SIG-M5 (cell line): ENCODE data around the gene ZNF318.
"Not testable (repeated sequence)": the region's sequence is repeated elsewhere in the genome, so short reads cannot be mapped to it uniquely, and the experiment has no call there.

Experiments
- DNase-seq: peaks from one replicate; lab custom pipeline; 2025; lab: John Stamatoyannopoulos, UW

Gene ZNF318, protein sequence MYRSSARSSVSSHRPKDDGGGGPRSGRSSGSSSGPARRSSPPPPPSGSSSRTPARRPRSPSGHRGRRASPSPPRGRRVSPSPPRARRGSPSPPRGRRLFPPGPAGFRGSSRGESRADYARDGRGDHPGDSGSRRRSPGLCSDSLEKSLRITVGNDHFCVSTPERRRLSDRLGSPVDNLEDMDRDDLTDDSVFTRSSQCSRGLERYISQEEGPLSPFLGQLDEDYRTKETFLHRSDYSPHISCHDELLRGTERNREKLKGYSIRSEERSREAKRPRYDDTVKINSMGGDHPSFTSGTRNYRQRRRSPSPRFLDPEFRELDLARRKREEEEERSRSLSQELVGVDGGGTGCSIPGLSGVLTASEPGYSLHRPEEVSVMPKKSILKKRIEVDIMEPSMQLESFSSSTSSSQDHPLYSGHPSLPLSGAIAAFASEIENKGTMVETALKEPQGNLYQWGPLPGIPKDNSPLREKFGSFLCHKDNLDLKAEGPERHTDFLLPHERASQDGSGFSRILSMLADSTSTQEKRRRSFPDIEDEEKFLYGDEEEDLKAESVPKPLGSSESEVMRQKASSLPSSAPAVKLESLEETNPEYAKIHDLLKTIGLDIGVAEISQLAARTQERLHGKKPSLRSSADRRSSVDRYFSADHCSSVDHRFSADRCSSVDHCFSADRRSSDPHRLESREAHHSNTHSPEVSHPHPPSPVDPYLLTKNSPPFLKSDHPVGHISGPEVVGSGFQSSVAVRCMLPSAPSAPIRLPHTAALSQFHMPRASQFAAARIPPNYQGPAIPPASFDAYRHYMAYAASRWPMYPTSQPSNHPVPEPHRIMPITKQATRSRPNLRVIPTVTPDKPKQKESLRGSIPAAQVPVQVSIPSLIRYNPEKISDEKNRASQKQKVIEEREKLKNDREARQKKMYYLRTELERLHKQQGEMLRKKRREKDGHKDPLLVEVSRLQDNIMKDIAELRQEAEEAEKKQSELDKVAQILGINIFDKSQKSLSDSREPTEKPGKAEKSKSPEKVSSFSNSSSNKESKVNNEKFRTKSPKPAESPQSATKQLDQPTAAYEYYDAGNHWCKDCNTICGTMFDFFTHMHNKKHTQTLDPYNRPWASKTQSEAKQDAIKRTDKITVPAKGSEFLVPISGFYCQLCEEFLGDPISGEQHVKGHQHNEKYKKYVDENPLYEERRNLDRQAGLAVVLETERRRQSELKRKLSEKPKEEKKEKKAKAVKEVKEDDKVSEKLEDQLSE (N-terminal part only)

DNA sequence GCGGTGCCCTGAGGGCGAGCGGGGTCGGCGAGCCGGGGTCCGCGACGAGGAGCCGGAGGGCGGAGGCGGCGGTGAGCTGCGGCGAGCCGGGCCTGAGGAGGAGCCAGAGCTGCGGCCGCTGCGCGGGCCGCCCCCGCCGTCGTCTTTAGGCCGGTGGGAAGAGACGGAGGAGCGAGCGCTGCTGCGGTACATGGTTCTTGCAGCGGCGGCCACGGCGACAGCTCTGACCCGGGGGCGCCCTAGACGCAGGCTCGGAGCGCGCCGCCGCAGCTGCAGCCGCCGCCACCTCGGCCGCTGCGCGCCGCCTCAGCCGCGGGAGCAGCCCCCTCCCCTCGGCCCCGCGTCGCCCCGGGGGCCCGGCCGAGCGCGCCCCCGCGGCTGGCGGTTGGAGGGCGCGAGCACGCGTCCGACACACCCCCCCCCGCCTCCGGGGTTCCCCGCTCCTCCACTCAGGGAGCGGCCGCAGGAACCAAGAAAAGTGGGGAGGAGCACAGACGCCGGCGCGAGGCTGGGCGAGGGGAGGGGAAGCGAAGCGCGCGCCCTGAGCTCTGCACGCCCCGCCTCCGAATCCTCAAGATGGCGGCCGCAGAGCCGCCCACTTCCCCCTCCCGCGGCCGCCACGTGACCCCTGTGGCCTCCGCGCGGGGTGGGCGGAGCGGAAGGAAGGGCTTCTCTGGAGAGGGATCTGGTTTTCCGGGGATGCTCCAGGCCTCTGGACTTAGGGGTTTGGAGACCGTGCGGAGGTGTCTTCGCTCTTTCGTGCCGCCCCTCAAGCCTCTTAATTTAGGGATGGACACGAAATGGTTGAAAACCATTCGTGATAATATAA is at the start of gene ZNF318:
Gene ZNF318, minus strand, starts transcription at position 474 of the 829 bp plus-strand sequence. Its CDS starts 282 bp downstream, at position 192.
- peak; percentile 69 for DNase-seq

DNA sequence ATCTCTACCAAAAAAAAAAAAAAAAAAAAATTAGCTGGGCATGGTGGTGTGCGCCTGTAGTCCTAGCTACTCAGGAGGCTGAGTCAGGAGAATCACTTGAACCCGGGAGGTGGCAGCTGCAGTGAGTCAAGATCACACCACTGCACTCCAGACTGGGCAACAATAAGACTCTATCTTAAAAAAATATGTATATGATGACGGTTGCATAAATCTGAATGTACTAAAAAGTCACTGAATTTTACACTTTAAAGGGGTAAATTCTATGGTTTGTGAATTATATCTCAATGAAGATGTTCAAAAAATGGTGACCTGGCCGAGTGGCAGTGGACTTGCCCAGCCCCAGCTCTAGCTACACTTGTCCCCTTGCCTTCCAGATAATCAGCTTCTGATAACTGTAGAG is 47.5 kb upstream of the ZNF318 start:
- DNase-seq = no peak

DNA sequence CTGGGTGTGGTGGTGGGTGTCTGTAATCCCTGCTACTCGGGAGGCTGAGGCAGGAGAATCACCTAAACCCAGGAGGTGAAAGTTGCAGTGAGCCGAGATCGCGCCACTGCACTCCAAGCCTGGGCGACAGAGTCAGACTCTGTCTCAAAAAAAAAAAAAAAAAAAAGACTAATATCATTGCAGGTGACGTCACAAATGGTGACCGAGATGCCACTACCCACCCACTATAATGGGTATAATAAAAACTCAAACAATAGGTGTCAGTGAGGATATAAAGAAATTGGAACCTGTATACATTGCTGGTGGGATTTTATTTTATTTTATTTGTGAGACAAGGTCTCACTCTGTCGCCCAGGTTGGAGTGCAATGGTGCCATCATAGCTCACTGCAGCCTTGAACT is 45.8 kb upstream of the ZNF318 start:
- not testable (repeated sequence) for DNase-seq

DNA sequence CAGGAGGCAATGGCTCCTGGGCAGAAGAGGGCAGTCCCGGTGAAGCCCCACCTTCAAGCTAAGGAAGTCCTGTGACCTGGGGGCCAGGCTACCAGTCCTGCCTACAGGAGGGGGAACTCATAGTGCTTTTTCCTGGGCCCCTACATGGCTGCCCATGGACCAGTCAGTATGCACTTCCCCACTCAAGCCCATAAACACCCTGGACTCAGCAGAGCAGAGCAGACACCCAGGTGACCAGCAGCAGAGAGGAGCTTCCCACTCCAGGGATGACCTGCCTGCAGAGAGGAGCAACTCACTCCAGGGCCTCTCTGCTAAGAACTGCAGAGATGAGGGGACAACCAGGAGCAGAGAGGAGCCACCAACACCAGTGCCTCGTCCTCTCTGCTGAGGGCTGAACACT is 43.6 kb upstream of the ZNF318 start:
- no peak for DNase-seq

DNA sequence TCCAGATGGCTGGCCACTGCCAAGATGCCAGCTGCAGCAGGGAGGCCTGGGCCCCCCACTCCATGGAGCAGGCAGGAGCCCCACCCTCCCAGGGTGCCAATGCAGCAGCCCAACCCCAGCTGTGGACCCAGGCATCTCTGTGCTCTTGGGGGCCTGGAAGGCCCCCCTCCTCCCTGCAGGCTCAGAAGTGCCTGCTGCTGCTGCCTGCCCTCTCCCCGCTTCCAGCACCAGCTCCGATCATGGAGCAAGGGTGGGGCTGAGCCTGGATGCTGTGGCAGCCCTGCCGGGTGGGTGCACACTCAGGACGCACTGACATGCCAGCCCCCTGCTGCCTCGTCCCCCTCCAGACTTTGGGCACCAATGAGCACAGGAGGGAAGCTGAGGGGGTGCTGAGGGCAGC is 43.1 kb upstream of the ZNF318 start:
- no peak for DNase-seq

DNA sequence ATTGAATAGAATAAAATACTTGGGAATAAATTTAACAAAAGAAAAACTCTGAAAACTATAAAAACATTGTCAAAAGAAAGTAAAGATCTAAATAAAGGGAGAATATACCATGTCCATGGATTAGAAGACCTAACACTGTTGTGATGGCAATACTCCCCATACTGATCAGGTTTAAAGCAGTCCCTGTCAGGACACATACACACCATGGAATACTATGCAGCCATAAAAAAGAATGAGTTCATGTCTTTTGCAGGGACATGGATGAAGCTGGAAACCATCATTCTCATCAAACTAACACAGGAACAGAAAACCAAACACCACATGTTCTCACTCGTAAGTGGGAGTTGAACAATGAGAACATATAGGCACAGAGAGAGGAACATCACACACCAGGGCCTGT is 41.3 kb upstream of the ZNF318 start:
- DNase-seq = not testable (repeated sequence)

DNA sequence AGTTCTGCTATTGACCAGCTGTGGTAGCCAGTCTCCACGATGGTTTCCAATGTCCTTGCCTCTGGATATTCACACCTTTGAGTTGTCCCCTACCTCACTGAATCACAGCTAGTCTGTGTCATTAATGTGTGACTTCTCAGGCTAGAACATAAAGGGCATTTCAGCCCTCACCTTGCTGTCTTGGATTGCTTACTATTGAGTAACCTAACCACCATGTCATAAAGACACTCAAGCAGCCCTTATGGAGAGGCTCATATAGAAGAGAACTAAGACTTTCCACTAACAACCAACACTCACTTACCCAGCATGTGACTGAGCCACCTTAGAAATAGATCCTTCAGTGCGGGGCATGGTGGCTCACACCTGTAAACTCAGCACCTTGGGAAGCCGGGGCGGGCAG is 38.8 kb upstream of the ZNF318 start:
- no peak for DNase-seq

DNA sequence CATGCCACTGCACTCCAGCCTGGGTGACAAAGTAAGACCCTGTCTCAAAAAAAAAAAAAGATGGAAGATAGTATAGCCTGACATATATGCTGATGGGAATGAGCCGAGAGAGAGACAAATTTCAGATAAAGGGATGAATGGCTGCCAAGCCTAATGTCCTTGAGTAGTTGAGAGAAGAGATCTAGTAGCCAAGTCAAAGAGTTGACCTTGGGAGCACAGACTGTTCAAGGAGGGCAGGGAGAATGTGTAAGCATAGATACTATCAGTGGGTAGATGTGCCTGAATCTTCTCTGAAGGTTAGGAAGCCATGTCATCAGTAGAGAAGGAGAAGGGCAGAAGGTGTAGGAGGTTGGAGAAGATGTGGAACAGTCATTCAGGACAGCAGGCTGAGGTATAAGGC is 37.8 kb upstream of the ZNF318 start:
- no peak for DNase-seq

DNA sequence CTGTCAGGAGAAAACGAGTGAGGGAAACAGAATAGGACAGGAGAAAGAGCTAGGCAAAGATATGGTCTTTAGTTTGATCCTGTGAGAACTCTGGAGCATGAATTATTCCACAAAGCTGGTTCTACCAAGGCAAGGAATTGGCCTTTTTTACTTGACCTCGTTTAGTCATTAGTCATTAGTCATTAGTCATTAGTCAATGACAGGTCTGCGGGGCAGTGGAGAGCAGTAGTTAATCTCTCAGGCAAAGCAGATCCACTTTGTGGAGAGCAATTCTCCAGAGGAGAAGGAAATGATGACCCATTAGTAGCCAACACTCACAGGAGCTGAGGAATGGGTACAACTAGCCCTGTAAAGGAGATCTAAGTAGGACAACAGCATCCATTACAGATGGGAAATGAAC is 35.9 kb upstream of the ZNF318 start:
- DNase-seq = no peak

DNA sequence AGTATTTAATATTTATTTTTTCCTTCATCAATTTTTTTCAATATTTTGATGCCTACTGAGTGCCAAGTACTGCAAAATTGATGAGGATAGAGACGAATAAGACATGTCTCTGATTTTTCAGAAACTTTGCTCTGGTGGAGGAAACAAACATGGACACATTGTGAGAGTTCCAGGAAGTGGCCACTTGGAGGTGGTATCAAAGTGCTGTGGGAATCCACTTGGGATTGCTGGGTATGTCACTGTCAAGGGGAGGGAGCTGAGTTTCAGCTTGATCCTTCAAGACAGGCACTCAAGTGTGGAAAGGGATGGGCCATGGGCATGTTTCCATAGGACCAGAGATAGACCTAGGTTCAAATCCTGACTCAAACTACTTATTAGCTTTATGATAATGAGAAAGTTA is 33.4 kb upstream of the ZNF318 start:
- DNase-seq = no peak

DNA sequence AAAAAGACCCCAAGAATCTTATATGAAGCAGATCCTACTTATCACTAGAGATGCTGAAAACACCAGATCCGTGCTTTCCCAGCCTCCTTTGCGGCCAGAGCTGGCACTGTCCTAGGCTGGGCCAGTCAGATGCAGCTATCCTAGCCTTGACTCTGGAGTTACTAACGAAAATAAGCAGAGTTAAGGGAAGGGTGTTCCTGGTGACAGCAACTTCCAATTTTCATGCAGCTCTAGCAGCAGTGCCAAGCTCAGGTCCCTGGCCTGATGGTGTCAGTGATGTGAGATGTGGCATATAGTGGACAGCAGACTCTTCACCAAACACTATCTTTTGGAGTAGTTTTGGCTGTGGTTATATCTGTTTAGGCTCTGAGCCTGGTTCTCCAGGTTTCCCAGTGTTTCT is 32.3 kb upstream of the ZNF318 start:
- no peak for DNase-seq

DNA sequence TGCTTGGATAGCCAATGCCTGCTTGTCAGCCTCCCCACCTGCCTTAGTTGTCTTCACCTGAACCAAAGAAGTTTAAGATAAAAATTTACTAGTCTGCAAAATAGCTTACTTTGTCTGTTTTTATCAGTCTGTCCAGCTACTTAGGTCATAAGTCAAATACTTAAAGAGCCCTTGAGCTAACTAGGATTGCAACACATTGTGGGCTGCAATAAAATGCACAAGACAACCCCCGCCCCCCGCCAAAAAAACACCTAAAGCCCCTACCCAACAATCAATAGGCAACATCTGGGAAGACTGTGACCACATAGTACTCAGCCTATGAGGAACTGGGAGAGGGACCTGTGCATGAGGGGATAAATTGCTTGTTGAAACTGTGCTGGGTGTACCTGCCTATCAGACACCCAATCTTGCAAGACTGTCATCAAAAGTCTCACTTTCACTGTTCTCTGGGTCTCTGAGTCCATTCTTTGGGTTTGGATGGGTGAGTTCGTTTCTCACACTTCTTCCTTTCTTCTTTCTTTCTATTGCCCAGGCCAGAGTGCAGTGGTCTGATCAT is 30.6 kb upstream of the ZNF318 start:
- DNase-seq = no peak

DNA sequence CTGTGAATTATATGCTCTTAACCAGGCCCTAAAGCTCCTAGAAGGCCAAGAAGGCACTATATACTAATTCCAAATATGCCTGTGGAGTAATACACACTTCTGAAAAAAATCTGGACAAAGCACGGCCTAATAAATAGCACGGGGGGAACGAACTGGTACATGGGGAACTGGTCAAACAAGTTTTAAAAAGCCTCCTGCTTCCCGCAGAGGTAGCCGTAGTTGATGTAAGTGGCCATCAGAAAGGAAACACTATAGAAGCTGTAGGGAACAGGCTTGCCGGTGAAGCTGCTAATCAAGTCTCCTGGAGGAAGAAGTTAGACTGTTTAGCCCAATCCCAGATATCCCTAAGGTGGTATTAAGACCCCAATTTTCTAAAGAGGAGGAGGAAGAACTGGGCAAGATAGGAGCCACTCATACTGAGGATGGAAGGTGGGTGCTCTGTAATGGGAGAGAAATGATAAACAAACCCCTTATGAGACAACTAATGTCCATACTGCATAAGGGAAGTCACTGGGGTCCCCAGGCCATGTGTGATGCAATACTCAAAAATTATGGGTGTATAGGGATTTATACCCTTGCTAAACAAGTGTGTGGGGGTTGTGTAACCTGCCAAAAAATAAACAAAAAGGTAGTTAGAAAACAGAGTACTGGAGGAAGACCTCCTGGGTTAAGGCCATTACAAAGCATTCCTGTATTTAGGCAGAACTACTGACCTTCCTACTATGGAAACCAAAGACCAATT is 27.1 kb upstream of the ZNF318 start:
- DNase-seq = no peak

DNA sequence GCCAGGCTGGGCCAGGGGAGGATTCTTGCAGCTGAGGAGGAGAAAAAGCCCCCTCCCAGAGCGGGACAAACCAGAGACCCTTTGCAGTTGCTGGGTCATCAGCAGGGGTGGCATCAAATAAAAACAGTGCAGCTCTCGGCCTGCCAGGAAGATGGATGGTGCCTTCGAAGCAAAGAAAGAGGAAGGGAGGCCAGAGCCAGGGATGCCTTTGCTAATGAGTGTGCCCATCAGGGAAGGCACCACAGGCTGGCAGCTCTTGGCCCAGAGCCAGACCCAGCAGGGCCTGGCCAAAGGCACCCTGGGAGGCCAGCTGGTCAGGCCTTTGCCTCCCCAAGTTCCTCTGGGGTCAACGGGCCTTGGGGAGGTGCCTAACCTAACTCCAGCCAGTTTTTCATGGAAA is 26.3 kb upstream of the ZNF318 start:
- DNase-seq = no peak

DNA sequence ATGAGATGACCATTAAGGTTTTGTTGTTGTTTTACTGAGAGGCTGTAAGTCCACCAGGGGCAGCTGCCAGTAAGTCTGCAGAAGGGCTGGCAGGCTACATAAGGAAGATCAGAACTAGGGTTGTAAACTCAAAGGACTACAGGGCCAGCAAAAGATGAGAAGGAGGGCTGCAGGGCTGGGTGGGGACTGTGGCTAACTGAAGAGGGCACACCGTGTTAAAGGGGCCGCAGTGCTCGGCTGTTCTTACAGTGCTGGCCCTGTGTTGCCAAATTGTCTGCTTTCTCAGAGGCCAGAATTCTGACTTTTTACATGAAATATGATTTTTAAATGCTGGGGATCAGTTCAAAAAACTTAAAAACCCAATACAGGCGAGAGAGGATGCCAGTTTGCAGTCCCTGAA is 25.5 kb upstream of the ZNF318 start:
- DNase-seq = no peak

DNA sequence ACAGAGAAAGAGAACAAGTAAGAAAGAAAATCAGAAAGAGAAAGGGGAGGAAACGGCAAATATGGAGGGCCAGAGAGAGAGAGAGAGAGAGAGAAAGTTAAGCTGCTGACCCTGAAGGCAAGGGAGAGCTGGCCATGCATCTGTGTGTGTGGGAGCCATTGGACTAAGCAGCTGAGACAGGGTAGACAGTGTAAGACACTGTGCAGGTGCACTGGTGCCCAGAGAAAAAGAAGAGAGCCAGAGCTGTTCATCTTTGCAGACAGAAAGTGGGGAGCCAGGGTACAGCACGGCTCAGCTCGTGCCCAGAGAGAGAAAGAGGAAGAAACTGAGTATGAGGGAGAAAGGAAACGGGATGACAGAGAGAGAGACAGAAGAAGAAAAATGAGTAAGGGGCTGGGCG is 24.2 kb upstream of the ZNF318 start:
- DNase-seq = no peak

DNA sequence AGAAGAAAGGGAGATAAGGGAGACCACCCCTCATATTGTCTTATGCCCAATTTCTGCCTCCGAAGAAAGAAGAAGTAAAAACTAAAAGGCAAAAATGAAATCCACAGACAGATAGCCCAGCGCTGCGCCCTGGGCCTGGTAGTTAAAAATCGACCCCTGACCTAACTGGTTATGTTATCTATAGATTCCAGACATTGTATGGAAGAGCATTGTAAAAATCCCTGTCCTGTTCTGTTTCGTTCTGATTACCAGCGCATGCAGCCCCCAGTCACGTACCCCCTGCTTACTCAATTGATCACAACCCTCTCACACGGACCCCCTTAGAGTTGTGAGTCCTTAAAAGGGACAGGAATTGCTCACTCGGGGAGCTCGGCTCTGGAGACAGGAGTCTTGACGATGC is 23.7 kb upstream of the ZNF318 start:
- DNase-seq = not testable (repeated sequence)

DNA sequence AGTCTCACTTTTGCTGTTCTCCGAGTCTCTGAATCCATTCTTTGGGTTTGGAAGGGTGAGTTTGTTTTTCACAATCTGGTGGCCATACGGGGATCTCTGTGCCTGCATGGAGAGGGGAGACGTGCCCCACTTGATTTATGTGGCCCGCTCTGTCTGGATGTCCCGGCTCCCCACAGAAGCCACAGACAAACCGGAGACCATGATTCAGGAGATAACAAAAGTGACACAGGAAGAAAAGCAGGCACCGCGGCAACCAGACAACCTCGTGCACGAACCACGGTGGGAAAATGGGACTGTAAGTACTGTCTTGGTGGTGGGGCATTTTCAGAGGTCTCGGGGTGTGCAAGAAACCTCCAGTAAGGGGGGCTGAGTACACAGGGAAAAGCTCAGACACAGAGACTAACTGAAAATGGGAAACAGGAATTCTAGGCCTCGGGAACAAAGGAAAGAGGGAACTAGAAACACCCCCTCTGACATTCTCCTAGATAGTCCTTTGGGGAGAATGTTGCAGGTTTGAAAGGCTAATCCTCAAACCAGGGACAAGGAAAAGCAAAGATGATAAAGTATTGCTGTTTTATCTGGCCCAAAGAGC is 22.1 kb upstream of the ZNF318 start:
- DNase-seq = no peak

DNA sequence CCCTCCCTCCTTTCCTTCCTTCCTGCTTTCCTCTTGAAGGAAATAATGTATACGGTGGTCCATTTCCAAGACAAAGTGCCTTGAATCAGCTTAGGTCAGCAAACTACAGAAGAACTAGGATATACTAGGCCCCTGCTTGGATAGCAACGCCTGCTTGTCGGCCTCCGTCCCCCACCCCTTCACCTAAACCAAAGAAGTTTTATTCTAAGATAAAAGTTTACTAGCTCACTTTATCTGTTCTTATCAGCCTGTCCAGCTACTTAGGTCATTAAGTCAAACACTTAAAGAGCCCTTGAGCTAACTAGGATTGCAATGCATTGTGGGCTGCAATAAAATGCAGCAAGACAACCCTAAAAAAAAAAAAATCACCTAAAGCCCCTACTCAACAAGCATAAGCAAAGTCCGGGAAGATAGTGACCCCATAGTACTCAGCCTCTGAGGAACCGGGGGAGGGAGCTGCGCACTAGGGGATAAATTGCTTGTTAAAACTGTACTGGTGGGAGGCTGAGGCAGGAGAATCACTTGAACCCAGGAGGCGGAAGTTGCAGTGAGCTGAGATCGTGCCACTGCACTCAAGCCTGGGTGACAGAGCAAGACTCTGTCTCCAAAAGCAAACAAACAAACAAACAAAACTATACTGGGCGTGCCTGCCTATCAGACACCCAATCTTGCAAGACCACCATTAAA is 21.4 kb upstream of the ZNF318 start:
- not testable (repeated sequence) for DNase-seq
